Measurements from ENCODE around the gene RYK.
"Not testable (repeated sequence)": the region's sequence is repeated elsewhere in the genome, so short reads cannot be mapped to it uniquely, and the experiment has no call there.

RYK gene

DNA sequence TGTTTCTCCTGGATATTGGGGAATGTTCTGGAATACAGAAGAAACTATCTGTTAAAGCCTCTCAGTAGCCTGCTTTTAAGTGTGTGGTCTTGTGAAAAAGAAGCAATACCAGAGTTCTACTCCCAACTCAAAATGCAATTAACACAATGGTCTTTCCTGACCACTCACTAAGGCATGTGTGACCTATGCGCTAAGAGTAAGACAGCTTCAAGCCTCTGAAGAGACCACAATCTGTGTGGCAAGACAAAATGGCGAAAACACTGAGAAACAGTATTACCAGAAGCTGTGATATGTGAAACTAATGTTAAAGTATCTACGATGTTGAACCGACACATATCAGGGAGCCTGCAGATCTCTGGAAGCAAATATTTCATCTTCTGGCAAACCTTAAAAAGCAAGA lies 33.8 kb downstream of the RYK start:
- no peak for DNase-seq (ENCODE audit: low read depth in 2 of 2)

- no peak for DNase-seq (ENCODE audit: low read depth in 2 of 2)
Measured at GRCh38 chr3:134216191-134216764, 34.4 kb downstream of the RYK start.

DNA sequence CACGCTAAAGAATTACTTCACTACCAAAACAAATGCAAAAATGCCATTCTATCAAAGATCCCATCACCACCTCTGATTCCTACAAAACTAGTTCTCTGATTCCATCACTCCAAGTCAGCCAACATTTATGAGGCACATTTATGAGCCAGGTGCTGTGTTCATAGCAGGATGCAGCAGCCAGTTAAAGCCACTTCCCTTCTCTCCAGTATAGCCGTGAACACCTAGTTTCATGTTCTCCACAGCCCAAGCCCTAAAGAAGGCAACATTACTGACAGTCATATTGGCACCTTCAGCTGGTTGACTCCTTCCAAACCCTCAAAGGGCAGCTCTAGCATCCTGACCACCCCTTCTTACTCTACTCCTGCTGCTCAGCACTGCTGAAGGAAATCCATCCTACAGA lies 36.4 kb downstream of the RYK start:
- DNase-seq (ENCODE audit: low read depth in 2 of 2), result no peak

DNA sequence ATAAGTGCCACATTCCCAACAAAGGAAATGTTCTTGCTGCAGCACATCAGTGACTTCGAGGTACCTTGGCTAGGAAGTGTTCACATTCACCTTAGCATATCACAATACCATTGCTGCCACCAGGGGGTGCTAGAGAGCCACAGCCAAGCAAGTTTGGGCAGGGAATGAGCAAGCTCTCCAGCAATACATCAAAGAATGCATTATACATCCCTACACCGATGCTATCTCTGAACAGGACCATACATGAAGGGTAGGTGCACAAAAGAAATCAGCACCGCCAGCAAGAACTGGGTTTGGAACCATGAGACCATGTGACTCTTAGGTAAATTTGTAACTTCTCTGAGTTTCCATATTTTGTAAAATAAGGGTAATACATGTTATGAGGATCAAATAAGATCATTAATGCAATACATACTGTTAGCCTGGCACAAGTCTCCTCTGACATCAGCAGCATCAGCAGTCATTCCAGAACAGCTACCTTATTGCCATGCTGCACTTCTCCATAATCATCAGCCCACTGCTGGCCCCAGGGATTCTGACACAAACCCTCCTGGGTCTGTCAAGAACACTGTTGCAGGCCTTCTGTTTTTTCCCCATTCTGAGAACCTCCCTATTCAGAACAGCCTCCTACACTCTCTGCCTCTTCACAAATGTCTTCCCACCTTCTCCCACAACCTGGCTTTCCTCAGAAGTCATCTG lies 37.5 kb downstream of the RYK start:
- DNase-seq (ENCODE audit: low read depth in 2 of 2), result peak; percentile 72 to 78

- DNase-seq (ENCODE audit: low read depth in 2 of 2), result no peak
Measured at GRCh38 chr3:134211797-134212196, 38.9 kb downstream of the RYK start.

GRCh38 chr3:134205451-134205850 lies 45.2 kb downstream of the RYK start:
- no peak for DNase-seq (ENCODE audit: low read depth in 2 of 2)

DNA sequence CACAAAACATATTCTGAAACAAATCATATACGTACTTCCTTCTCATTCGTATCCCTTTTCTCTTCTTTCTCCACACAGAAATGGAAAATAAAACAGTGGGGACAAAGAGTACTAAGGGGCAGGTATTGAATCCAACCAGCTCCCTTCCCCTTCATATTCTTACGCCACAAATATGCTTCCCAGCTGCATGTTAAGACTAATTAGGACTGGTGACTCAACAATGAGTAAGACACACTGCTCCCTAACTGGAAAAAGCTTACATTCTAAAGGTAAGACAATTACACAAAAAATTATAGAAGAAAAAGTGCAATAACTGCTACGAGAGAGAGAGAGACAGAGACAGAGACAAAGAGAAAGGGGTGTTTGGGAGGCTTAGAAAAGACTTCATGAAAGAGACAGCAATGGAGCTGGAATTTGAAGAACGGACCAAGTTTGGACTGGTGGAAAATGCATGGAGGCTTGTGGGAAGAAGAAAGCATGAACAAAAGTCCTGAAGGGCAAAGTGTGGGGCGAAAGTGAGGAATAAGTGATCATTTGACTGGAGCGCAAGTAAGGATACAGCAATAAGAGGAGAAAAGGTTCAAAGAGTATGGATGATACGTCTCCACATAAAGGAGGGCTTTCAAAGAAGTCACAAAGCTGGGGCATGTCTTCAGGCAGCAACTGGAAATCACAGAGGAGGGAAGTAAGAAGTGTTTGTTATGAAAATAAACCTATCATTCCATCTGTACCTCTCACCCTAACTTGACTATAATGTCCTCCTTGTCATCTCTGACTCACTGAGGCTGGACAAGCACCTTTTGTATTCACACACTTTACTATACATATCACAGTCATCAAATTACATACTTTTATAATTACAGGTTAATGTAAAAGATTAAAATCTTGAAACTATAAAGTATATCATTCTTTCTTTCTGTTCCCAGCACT lies 49.2 kb downstream of the RYK start:
- no peak for DNase-seq (ENCODE audit: low read depth in 2 of 2)

DNA sequence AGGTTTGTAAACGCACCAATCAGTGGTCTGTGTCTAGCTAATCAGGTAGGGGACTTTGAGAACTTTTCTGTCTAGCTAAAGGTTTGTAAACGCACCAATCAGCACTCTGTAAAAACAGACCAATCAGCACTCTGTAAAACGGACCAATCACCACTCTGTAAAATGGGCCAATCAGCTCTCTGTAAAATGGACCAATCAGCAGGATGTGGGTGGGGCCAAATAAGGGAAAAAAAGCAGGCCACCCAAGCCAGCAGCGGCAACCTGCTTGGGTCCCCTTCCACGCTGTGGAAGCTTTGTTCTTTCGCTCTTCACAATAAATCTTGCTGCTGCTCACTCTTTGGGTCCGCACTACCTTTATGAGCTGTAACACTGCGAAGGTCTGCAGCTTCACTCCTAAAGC lies 50.8 kb downstream of the RYK start:
- DNase-seq (ENCODE audit: low read depth in 2 of 2), result not testable (repeated sequence)

GRCh38 chr3:134199240-134199639 lies 51.4 kb downstream of the RYK start:
- no peak for DNase-seq (ENCODE audit: low read depth in 2 of 2)

DNA sequence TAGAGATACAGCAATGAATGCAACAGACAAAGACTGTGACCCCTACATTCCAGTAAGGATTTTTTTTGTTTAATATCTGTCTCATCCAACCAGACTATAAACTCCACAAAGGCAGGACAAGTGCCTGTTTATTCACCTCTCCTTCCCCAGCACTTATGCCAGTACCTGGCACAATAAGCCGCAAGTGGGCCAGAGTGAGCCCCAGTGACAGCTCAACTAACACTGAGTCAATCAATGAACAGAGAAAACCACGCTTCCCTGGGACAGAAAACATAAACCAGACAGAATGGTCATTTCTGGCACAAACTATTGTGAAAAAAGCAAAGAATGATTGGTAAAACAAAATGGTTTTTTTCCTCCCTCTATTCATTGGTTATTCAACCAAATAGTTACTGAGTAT lies 52.2 kb downstream of the RYK start:
- no peak for DNase-seq (ENCODE audit: low read depth in 2 of 2)

DNA sequence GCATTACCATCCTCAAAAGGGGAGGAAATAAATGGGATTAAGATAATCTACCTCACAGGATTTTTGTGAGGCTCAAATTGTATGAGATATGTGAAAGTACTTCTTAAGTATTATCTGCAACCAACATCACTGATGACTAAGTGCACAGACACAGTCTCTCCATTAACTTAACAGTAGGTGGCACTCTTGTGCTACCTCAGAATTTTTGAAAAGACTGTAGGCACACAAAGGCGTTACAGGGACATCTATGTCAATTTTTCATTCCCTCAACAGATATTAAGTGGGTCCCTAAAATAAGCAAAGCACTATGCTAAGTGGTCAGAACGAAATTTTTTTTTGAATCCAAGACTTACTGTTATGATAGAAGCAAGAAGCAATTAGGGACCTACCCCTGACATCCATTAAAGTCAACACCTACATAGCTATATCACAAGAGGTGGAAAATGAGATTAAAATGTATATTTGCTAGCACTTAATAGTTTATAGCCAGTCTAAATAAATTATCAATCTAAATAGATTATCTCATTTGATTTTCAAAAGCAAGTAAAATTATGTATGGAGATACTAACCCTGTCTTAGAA lies 52.9 kb downstream of the RYK start:
- no peak for DNase-seq (ENCODE audit: low read depth in 2 of 2)

DNA sequence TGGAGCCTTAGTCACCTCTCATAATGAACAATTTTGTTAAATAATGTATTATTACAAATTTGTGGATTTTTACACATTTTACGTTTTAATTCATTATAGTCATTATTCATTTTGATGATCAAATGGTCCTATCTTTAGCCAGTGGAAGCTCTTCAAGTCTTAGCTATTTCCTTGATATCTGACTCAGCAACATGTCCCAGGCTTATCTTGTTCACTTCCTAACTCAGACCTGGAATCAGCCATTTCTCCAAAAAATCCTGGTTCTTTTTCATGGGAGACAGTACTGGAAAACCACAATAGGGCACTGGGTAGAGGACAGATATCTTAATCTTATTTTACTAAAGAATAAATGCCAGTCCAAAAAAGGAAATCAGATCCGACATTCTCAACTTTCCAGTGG lies 56.4 kb downstream of the RYK start:
- DNase-seq (ENCODE audit: low read depth in 2 of 2), result no peak

DNA sequence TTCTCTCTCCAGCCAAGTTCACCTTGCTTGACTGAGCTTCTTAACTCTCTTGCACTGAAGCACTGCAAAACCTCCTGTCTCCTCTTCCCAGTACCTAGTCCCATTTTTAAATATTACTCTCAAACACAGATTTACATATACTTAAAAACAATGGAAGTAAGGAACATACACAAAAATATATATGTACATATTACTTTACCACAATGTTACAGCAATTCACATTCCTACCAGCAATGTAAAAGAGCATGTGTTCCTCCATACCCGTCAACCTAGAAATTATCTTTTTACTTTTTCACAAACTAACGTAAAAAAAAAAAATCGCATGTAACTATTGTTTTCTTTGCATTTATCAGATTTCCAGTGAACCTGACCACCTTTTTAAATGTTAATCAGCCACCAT lies 60.4 kb downstream of the RYK start:
- no peak for DNase-seq (ENCODE audit: low read depth in 2 of 2)

- no peak for DNase-seq (ENCODE audit: low read depth in 2 of 2)
Measured at GRCh38 chr3:134189849-134190248, 60.8 kb downstream of the RYK start.

DNA sequence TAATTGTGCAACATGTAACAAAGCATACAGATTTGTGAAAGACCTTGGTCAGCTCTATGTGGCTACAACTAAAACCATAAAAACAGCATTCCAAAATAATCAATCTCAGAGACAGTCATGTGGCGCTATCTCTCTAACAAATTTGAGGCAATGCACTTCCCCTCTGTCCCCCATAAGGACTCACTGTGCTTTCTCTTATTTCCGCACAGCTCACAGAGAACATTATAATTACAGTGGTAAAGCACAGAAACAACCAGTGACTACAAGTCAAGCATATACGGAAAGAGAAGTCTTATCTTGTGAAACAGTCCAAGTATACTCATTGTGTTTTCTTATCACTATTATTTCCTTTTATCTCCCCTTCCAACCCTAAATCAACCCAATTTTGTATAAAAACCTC lies 64.3 kb downstream of the RYK start:
- DNase-seq (ENCODE audit: low read depth in 2 of 2), result no peak

DNA sequence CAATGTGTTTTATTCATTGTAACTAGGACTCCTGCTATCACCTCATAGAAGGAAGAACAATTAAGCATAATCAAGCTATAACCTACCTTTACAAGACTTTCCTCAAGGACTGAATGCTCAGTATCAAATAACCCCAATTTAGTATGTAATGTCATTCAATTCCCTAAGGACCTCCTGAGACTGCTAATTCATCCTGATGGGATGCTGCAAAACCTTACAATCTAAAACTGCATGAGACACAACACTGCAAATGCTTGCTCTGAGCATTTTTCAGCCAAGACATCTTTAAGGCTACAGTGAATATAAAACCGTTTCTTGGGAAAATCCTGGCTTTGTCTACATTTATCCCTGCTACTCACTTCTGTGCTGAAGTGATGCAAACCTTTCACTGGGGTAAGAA lies 69.9 kb downstream of the RYK start:
- DNase-seq (ENCODE audit: low read depth in 2 of 2), result no peak

GRCh38 chr3:134179508-134179907 lies 71.2 kb downstream of the RYK start:
- no peak for DNase-seq (ENCODE audit: low read depth in 2 of 2)

DNA sequence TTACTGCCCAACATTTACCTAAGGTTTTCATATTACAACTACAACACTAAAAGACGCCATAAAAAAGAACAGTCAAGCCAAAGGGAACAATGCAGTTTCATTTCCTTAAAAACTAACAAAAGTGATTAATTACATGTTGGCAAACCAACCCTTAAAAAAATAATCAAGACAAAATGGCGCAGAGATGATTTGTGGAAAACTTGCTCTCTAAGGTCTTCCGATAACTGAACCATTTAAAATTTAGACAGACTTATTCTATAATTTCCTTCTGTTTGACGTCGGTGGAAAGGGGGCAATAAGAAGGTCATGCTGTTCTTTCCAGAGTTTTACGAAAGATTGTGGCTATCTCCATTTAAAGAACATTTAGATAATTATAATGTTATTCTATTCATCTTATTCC lies 87.6 kb downstream of the RYK start:
- no peak for DNase-seq (ENCODE audit: low read depth in 2 of 2)

DNA sequence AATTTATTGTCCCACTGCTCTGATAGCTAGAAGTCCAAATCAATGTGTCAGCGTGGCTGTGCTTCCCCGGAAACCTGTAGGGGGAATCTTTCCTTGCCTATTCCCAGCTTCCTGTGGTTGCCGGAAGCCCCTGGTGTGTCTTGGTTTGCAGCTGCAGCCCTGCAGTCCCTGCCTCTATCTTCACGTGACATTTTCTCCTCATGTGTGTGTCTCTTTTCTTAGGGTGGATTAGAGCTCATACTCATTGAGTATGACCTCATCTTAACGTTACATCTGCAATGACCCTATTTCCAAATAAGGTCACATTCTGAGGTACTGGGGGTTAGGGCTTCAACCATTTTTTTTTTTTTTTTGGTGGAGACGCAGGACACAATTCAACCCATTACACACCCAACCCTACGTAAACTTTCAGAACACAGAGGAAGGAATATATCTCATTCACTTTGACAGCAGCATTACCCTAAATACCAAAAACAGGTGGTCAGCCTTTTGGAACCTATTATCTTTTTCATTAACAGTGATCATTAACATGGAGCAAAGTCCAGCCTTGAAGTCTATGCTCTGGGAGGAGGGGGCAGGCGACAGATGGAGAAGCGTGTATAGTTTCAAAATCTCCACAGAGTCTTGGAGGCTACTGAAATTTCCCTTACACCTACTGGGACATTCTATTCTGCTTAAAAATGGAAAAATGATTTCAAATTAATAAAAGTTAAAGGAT lies 88.6 kb downstream of the RYK start:
- no peak for DNase-seq (ENCODE audit: low read depth in 2 of 2)

DNA sequence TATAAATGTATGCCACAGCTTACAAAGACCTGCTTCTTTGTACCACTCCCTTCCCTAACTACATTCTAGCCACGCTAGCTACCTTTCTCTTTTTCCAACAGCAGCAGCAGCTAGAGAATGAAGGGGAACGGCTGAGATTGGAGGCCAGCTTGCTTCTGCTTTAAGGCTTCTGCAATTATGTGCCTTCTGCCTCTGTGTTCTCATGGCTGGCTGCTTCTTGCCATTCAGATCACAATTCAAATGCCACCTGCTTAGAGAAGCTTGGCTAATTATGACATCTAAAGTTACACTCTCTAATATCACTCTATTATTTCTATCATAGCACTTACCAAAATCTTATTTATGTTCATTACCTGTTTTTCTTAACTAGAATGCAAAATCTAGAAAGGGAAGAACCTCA lies 95.2 kb downstream of the RYK start:
- no peak for DNase-seq (ENCODE audit: low read depth in 2 of 2)

- DNase-seq (ENCODE audit: low read depth in 2 of 2), result no peak
Measured at GRCh38 chr3:134153761-134154160, 96.9 kb downstream of the RYK start.

DNA sequence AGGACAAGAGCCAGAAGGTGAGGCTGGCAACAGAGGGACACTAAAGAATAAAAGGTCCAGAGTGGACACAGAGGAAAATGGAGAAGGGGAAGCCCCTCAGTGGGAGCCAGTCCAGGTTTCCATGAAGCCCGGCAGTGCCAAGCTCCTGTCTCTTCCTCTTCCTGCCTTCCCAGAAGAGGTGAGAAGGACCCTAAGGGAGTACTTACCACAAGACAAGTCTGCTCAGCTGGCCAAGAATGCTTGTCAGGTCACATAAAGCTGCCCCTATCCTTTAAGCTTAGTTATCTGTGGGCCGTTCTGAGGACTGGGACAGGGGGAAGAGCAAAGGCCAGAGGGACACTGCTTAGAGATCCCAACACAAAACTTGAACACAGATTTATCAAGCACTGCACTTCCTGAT lies 100.2 kb downstream of the RYK start:
- DNase-seq (ENCODE audit: low read depth in 2 of 2), result no peak
